K562 (cell line): Measurements from ENCODE around the gene CZIB. TPM values are rescaled to one million over a fixed set of nuclear protein-coding genes. Genes with fewer than 3 reads are reported as not detected.

Experiments
- BRD9 ChIP-seq: fragments of 450-650 bp; IDR thresholded peaks from 2 replicates; pipeline ENCODE4 v1.6.1; 2018; ENCODE audit warnings: low read depth; ENCODE audit not compliant: partially characterized antibody
- E4F1 ChIP-seq: fragments of 250-450 bp; sonication (Bioruptor Pico); IDR thresholded peaks from 2 replicates; pipeline ENCODE4 v1.5.0; 2021; ENCODE audit warnings: mild to moderate bottlenecking, borderline replicate concordance
- EP300 ChIP-seq: IDR thresholded peaks from 2 replicates; pipeline ENCODE4 v1.6.1; 2012; ENCODE audit warnings: low read length, improper control_type of control experiment
- MCM5 ChIP-seq: fragments of 450-650 bp; IDR thresholded peaks from 2 replicates; pipeline ENCODE4 v1.6.1; 2016; ENCODE audit warnings: low read depth
- MCM7 ChIP-seq, 2 experiments: fragments of 450-650 bp; IDR thresholded peaks; 2 replicates each; pipeline ENCODE4 v1.6.1; 2016 to 2018
- SNRNP70 ChIP-seq: fragments of 200-400 bp; formaldehyde crosslinking; optimal IDR thresholded peaks from 2 replicates; pipeline ENCODE3; 2017; ENCODE audit warnings: low read depth, low read length
- ZBTB1 ChIP-seq: sonication (generic); formaldehyde crosslinking; IDR thresholded peaks from 2 replicates; pipeline ENCODE4 v1.8.1; 2023; ENCODE audit warnings: missing genetic modification reagents, low read depth, mild to moderate bottlenecking, borderline replicate concordance
- ZNF212 ChIP-seq: fragments of 450-650 bp; formaldehyde crosslinking; IDR thresholded peaks from 2 replicates; pipeline ENCODE4 v1.4.0; 2020; ENCODE audit warnings: mild to moderate bottlenecking
- ZNF407 ChIP-seq: fragments of 450-650 bp; IDR thresholded peaks from 2 replicates; pipeline ENCODE4 v1.6.1; 2016; ENCODE audit warnings: low read depth
- ZNF609 ChIP-seq: sonication (generic); formaldehyde crosslinking; IDR thresholded peaks from 2 replicates; pipeline ENCODE4 v1.8.1; 2023; ENCODE audit warnings: missing genetic modification reagents, mild to moderate bottlenecking, borderline replicate concordance
- ZNF778 ChIP-seq: fragments of 450-650 bp; formaldehyde crosslinking; IDR thresholded peaks from 2 replicates; pipeline ENCODE4 v1.4.0; 2020; ENCODE audit warnings: mild to moderate bottlenecking, moderate library complexity
- polyA plus RNA-seq, 8 experiments: library from polyadenylated mRNA; depleted of rRNA in 4 of 8; stranded (reverse) in 5 of 8; unstranded in 3 of 8; fragments of >200 nt; fragmentation: Nextera tagmentation in 2 of 8; fragmentation: Illumina TruSeq in 1 of 8; extraction: Ambion mirVana in 2 of 8; extraction: Trizol in 1 of 8; gene quantifications; 2 replicates each; pipeline versions ENCODE4 v1.2.1 to v1.2.3, GENCODE V29; 2011 to 2014; ENCODE audit warnings: inconsistent platforms in 1 of 8, missing spikeins in 1 of 8
- total RNA-seq, 7 experiments: library from RNA; depleted of rRNA in 6 of 7; stranded (reverse); fragments of >200 nt in 6 of 7; fragmentation: Illumina TruSeq in 2 of 7; extraction: Trizol in 2 of 7; gene quantifications; 2 replicates each; pipeline versions ENCODE4 v1.2.1 to v1.2.3, GENCODE V29; 2011 to 2021; ENCODE audit warnings: low replicate concordance in 1 of 7

CZIB gene
- total and polyA plus RNA-seq, 9 of the 15 experiments (the other 6 are each of a cell fraction or from before 2014, with no cell fraction given) = 52.6 to 111 (median 80.0) TPM

DNA sequence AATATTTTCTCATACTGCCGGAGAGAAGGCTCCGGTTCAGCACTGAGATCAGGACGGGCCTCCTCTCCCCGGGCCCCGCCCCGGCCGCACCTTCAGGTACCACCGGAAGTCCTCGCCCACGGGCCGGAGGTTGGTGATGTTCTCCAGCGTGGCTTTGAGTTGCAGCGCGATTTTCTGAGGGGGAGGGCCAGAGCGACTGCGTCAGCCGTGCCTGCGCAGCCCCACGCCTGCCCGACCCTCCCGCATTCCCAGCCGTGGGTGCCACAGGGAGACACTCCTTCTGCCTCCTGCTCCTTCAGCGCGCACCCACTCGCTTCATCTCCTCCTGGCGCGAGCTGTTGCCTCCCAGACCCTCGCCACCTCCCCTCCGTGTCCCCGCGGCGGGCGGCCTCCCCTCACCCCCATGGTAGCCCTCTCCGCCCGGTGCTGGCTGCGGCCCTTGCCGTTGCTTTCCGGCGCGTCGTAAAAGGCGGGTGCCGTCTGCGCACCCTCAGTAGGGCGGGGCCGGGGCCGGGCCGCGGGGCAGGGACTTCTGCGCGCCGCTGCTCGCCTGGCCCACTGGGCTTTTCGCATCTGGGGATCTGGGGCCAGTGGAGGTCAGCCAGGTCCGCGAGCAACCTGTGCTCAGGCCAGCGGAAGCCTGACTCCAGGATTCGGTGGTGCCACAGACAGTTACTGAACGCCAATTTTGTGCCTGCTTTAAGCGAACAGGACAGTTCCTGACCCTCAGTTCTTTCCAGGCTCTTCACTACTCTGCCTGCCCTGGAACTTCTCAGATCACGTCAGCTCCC is at the start of gene CZIB (continued):
- TF ChIP-seq ZNF407 (no peak), ZNF778 (CRISPR knock-in tag) (no peak), E4F1 (CRISPR knock-in tag) (peak; percentile 99), ZNF609 (CRISPR knock-in tag) (no peak), MCM5 (no peak), MCM7 (IDR thresholded peaks at IDR 0.05) (no peak), BRD9 (no peak), EP300 (peak; percentile 39; the same call in 1 of the 2 replicates), SNRNP70 (no peak), ZBTB1 (CRISPR knock-in tag) (no peak; the same call in 1 of the 2 replicates), ZNF212 (CRISPR knock-in tag) (no peak)
